CD4-positive, CD25-positive, alpha-beta regulatory T cell (primary cell): ENCODE measurements around the gene RNF34. TPM values are rescaled to one million over a fixed set of nuclear protein-coding genes. Genes with fewer than 3 reads are reported as not detected.

ENCODE experiments used
- ATAC-seq, 2 donors: fragments of 150-1000 bp; cut with Tn5 transposase; one replicate each; pipeline ENCODE4 v1.10.0; 2021; ENCODE audit warnings: low read depth in 2 of 2, moderate number of reproducible peaks in 2 of 2, moderate library complexity in 1 of 2
- DNase-seq, 3 donors: peaks; one replicate each; pipeline versions ENCODE4 v3.0.0 to v3.0.0-alpha.2; 2012 to 2022; ENCODE audit warnings: mixed read lengths in 1 of 3
- H3K27ac ChIP-seq: one replicate; pipeline ENCODE4 v1.7.0; 2013; ENCODE audit warnings: mild to moderate bottlenecking, low read length; ENCODE audit not compliant: insufficient read depth, poor library complexity, severe bottlenecking
- H3K27me3 ChIP-seq: one replicate; pipeline ENCODE4 v1.7.0; 2013; ENCODE audit warnings: low read length; ENCODE audit not compliant: control insufficient read depth, insufficient read depth
- H3K36me3 ChIP-seq: one replicate; pipeline ENCODE4 v1.7.0; 2013; ENCODE audit warnings: mild to moderate bottlenecking, low read length, moderate library complexity; ENCODE audit not compliant: control insufficient read depth, insufficient read depth
- H3K4me1 ChIP-seq: 2 replicates; pipeline ENCODE4 v1.7.0; 2013; ENCODE audit warnings: mild to moderate bottlenecking, low read length; ENCODE audit not compliant: insufficient read depth, control insufficient read depth, poor library complexity, severe bottlenecking
- H3K4me3 ChIP-seq: one replicate; pipeline ENCODE4 v1.7.0; 2013; ENCODE audit warnings: low read depth, mild to moderate bottlenecking, low read length, moderate library complexity
- H3K9me3 ChIP-seq, 2 experiments: 1 replicate in 1 of 2; 2 replicates in 1 of 2; pipeline ENCODE4 v1.7.0; 2013; ENCODE audit warnings: low read length in 2 of 2, mild to moderate bottlenecking in 1 of 2, moderate library complexity in 1 of 2; ENCODE audit not compliant: control insufficient read depth in 2 of 2
- H3K27ac Mint-ChIP-seq, 3 donors: one replicate each; pipeline ENCODE4 v1.8.0; 2020 to 2022; ENCODE audit warnings: mild to moderate bottlenecking in 3 of 3, mixed read lengths in 3 of 3, moderate library complexity in 2 of 3
- H3K27me3 Mint-ChIP-seq: one replicate; pipeline ENCODE4 v1.8.0; 2022; ENCODE audit warnings: mild to moderate bottlenecking, mixed read lengths
- H3K36me3 Mint-ChIP-seq: one replicate; pipeline ENCODE4 v1.8.0; 2020; ENCODE audit warnings: mixed read lengths
- H3K4me1 Mint-ChIP-seq, 4 donors: one replicate each; pipeline ENCODE4 v1.8.0; 2020 to 2022; ENCODE audit warnings: mixed read lengths in 4 of 4, mild to moderate bottlenecking in 1 of 4
- H3K4me3 Mint-ChIP-seq, 4 donors: one replicate each; pipeline ENCODE4 v1.8.0; 2020 to 2022; ENCODE audit warnings: mild to moderate bottlenecking in 4 of 4, mixed read lengths in 4 of 4, moderate library complexity in 3 of 4
- H3K9me3 Mint-ChIP-seq, 7 donors: one replicate each; pipeline ENCODE4 v1.8.0; 2020 to 2022; ENCODE audit warnings: mixed read lengths in 7 of 7, mild to moderate bottlenecking in 3 of 7, moderate library complexity in 2 of 7
- polyA plus RNA-seq, 4 donors: library from polyadenylated mRNA; unstranded; fragments of 300-500 nt; fragmentation: Illumina TruSeq; gene quantifications; one replicate each; pipeline ENCODE4 v1.2.3, GENCODE V29; 2021
- total RNA-seq: library from RNA; stranded (reverse); gene quantifications from one replicate; pipeline ENCODE4 v1.2.3, GENCODE V29; 2022

The RNF34 gene
- total and polyA plus RNA-seq, 5 donors from 2014 or later, result 59.1 to 84.9 (median 72.4) TPM

DNA sequence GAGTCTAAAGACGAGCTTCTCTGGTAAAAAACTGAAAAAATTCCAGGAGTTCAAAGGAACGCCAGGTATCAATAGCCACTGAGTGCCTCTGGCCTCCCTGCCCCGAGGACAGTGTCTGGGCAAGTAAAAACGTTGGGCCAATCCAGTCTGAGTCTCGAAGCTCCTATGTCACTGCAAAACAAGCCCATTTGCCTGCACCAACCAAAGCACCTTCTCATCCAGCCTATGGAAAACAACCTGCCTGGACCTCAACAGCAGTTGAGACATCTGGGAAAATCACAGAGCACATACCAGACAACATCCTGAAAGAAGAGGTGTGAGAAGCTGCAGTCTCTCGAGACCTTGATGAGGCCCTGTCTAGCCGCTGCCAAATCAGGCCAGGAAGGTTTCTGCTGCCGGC lies 56.6 kb downstream of the RNF34 start:
- Mint-ChIP-seq H3K27ac (no peak overlapping the region), H3K9me3 (no peaks in the 10 kb centered on the region), H3K36me3 (peaks cover 11% of the 10 kb centered on the region), H3K4me1 (peaks cover 9 to 50% (median 18%) of the 10 kb centered on the region in 4 donors), H3K27me3 (no peaks in the 10 kb centered on the region), H3K4me3 (no peak overlapping the region)
- ATAC-seq, result no peak
- Histone ChIP-seq H3K9me3 (no peaks in the 10 kb centered on the region), H3K4me3 (no peak overlapping the region), H3K27me3 (no peaks in the 10 kb centered on the region), H3K36me3 (peaks cover 9% of the 10 kb centered on the region), H3K4me1 (peaks cover 9% of the 10 kb centered on the region), H3K27ac (no peak overlapping the region)
- DNase-seq, result no peak

DNA sequence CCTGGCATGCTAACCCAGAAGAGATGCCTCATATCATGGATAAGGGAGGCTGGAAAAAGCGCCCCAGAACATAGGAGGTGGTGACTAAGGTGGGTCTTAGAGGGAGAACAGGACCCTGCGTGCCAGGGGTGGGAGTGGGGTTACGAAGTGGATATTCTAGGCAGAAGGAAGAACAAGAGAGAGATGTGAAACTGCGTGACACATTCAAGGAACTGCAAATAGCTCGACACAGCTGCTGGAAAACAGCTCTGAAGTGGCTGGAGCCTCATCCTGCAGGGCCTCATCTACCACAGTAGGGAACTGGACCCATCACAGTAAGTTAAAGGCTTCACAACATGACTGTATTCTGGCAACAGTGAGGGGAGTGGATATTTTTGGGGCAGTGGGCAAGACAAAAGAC lies 61.1 kb downstream of the RNF34 start:
- DNase-seq, result no peak
- Mint-ChIP-seq H3K36me3 (peaks cover 6% of the 10 kb centered on the region), H3K27ac (peak overlapping the region in 1 of 3 donors; percentile 54), H3K27me3 (no peaks in the 10 kb centered on the region), H3K9me3 (no peaks in the 10 kb centered on the region), H3K4me1 (peaks cover 13 to 54% (median 26%) of the 10 kb centered on the region in 4 donors), H3K4me3 (peak overlapping the region in 1 of 4 donors; percentile 80)
- no peak for ATAC-seq
- Histone ChIP-seq H3K27me3 (no peaks in the 10 kb centered on the region), H3K9me3 (no peaks in the 10 kb centered on the region), H3K4me1 (peaks cover 14% of the 10 kb centered on the region), H3K27ac (no peak overlapping the region), H3K4me3 (no peak overlapping the region), H3K36me3 (no peaks in the 10 kb centered on the region)

DNA sequence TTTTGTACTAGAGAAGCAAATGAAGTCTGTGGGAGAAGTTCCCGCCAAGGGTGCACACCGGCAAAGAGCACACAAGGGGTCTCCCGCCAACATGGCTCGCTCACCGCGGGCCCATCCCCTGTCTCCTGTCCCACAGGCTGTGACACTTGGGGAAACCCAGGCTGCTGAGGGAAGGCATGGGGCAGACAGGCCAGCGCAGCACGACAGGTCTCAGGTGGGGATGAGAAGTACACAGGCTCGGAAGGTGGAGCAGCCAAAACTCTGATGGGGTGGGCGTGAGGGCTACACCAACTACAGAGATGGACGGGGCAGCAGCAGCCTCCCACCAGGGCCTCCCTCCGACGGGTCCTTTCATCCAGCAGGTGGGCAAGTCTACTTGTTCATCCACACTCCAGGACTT lies 64.4 kb downstream of the RNF34 start:
- Histone ChIP-seq H3K9me3 (no peaks in the 10 kb centered on the region), H3K4me1 (peaks cover 26% of the 10 kb centered on the region), H3K4me3 (no peak overlapping the region), H3K27ac (no peak overlapping the region), H3K27me3 (no peaks in the 10 kb centered on the region), H3K36me3 (no peaks in the 10 kb centered on the region)
- peaks cover 6% of the 10 kb centered on the region for H3K36me3 Mint-ChIP-seq
- H3K27ac Mint-ChIP-seq, result no peak overlapping the region
- peak overlapping the region in 3 of 4 donors; percentile 15 to 89 (median 27) for H3K4me3 Mint-ChIP-seq
- H3K4me1 Mint-ChIP-seq, result peaks cover 16 to 50% (median 32%) of the 10 kb centered on the region in 4 donors
- DNase-seq (no peak), ATAC-seq (no peak)
- H3K27me3 Mint-ChIP-seq, result no peaks in the 10 kb centered on the region
- no peaks in the 10 kb centered on the region for H3K9me3 Mint-ChIP-seq

DNA sequence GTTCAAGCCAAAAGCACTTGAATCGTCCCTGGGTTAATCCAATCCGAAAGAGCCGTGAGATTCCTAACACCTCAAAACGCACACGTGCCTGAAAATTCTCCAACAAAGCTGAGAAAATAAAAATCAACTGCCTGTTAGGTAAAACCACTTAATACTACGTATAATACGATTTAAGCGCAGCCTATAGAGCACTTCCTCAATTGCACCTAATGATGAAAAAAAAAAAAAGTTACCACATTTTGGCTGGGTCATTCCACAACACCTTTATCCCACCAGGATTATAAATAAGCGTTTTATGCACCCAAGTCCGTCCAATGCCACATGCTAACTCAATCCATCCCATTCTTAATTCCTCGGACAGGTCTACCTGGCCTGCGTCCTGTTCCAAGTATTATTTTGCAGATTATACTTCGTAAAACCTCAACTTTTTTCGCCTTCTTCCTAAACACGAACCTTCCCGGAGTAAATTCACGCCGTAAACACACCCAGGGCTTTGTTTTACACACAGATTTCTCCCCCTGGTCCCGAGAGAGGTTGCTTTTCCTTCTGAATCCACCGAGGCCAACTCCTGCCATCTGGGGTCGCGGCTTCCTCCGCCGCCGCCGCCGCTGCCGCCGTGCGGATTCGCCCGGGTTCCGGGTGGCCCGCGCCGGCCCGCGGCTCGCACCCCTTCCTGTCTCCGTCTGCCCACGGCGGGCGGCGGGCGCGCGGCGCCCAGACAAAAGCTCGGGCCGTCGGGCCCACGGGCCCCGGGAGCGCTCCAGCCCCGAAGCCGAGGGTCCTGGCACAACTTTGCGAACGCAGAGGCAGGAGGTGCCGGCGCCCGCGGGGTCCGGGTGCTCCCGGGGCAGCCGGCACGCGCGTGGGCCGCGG lies 66.2 kb downstream of the RNF34 start:
- DNase-seq (peak; percentile 19 to 55 (median 39)), ATAC-seq (no peak)
- Histone ChIP-seq H3K4me1 (peaks cover 20% of the 10 kb centered on the region), H3K27me3 (no peaks in the 10 kb centered on the region), H3K36me3 (no peaks in the 10 kb centered on the region), H3K27ac (no peak overlapping the region), H3K4me3 (peak overlapping the region; percentile 90), H3K9me3 (no peaks in the 10 kb centered on the region)
- peaks cover under 1% of the 10 kb centered on the region for H3K36me3 Mint-ChIP-seq
- H3K9me3 Mint-ChIP-seq, result no peaks in the 10 kb centered on the region
- peaks cover 13 to 41% (median 23%) of the 10 kb centered on the region in 4 donors for H3K4me1 Mint-ChIP-seq
- H3K4me3 Mint-ChIP-seq, result peak overlapping the region; percentile 89 to 95 (median 94)
- H3K27me3 Mint-ChIP-seq, result no peaks in the 10 kb centered on the region
- H3K27ac Mint-ChIP-seq, result peak overlapping the region; percentile 80 to 96 (median 90)

DNA sequence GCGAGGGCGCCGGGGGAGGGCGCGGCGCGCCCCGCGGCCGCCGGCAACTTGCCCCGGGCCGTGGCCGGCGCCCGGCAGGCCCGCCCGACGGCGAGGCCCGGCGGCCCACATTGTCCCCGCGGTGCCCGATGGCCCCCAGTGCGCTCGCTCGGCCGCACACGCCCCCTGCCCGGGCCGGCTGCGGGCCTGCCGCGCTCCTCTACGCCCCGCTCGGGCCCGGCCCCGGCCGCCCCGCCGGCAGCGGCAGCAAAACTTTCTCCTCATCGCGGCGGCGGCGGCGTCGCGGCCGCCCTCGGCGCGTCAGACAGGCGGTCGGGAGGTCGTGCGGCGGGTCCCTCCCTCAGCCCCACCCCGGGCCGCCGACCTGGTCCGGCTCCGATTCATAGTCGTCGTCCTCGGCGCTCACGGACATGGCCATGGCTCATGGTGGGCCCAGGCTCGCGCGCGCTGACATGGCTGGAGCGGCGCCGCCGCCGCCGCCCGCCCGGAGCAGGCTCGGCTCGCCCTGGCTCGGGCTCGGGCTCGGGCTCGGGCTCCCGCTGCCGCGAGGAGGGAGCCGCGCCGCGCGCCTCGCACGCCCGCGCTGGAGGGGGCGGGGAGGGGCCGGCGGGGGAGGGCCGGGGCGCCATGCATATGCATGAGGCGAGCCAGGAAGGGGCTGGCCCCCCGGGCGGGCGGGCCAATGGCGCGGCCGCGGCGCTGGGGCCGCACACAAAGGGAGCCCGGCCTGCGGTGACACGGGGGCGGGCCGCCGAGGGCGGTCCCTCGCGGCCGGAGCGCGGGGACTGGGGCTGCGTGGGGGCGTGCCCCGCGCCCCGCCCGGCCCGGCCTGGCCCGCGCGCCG lies 67.1 kb downstream of the RNF34 start:
- Mint-ChIP-seq H3K4me3 (peak overlapping the region in 2 of 4 donors; percentile 13 to 57), H3K27ac (no peak overlapping the region), H3K4me1 (peaks cover 13 to 32% (median 24%) of the 10 kb centered on the region in 4 donors), H3K9me3 (no peaks in the 10 kb centered on the region), H3K36me3 (no peaks in the 10 kb centered on the region), H3K27me3 (no peaks in the 10 kb centered on the region)
- DNase-seq, result peak; percentile 82 to 91 (median 85)
- Histone ChIP-seq H3K4me1 (peaks cover 20% of the 10 kb centered on the region), H3K4me3 (no peak overlapping the region), H3K9me3 (no peaks in the 10 kb centered on the region), H3K27me3 (no peaks in the 10 kb centered on the region), H3K36me3 (no peaks in the 10 kb centered on the region), H3K27ac (peak overlapping the region; percentile 65)
- peak; percentile 87 to 88 for ATAC-seq

DNA sequence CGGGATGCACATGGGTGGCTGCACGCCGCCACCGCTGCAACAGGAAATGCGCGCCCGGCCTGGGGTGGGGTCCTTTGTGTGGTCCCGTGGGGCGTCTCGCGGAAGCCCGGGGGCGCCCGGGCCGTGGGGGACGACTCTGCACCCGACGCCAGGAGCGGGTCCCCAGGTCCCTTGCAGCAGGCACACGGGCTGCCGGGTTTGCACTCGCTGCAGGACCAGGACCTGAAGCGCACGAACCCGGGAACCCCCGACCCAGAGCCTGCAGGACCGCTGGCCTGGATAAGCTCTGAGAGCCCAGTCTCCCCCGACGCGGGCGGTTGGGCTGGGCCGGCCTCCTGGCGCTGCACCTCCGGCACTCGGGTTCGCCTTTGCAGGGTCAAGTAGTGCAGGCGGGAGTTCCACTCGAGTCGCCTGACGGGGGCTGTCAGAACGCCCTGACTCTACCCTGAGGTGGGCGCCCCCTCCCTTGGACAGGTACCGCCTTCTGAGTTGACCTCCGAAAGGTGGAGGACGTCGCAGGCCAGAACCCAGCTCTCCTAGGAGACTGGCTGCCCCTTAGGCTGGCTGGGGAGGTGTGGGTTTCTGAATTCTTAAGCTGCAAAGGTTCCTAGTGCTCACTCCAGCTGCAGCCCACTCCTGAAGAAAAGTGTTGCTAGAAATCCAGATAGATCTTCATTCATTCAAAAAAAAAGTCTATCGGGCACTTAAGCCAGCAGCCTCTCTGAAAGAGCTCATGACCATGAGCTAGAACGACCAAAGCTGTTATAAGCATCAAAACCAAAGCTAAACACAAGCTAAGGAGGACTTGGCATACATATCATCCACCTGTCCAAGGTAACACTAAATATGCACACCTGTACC lies 68.0 kb downstream of the RNF34 start:
- peak overlapping the region; percentile 38 to 86 (median 68) for H3K27ac Mint-ChIP-seq
- no peaks in the 10 kb centered on the region for H3K9me3 Mint-ChIP-seq
- H3K27me3 Mint-ChIP-seq, result no peaks in the 10 kb centered on the region
- Histone ChIP-seq H3K27me3 (no peaks in the 10 kb centered on the region), H3K36me3 (no peaks in the 10 kb centered on the region), H3K27ac (peak overlapping the region; percentile 65), H3K9me3 (no peaks in the 10 kb centered on the region), H3K4me1 (peaks cover 20% of the 10 kb centered on the region), H3K4me3 (no peak overlapping the region)
- peak in 1 of 3 donors; percentile 15 for DNase-seq
- peaks cover 13 to 32% (median 27%) of the 10 kb centered on the region in 4 donors for H3K4me1 Mint-ChIP-seq
- no peak for ATAC-seq
- peak overlapping the region; percentile 69 to 73 (median 70) for H3K4me3 Mint-ChIP-seq
- H3K36me3 Mint-ChIP-seq, result no peaks in the 10 kb centered on the region

DNA sequence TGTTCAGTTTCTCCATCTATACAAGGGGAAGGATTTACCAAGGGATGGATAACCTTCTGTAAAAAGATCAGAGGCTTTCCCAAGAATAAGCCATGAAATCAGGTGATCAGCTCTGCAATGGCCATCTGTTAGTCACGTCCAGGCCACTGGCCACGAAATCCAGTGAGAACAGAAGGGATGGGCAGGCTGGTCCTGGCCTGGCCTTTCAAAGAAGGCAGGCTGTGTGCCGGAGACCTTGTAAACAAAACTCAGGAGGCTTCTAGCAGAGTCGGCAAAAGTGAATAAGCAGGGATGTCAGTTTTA lies 68.5 kb downstream of the RNF34 start:
- no peaks in the 10 kb centered on the region for H3K36me3 Mint-ChIP-seq
- Histone ChIP-seq H3K4me3 (no peak overlapping the region), H3K27ac (no peak overlapping the region), H3K9me3 (no peaks in the 10 kb centered on the region), H3K36me3 (no peaks in the 10 kb centered on the region), H3K4me1 (peaks cover 20% of the 10 kb centered on the region), H3K27me3 (no peaks in the 10 kb centered on the region)
- H3K27ac Mint-ChIP-seq, result peak overlapping the region in 2 of 3 donors; percentile 68 to 86
- DNase-seq (no peak), ATAC-seq (no peak)
- peak overlapping the region; percentile 69 to 73 (median 70) for H3K4me3 Mint-ChIP-seq
- H3K9me3 Mint-ChIP-seq, result no peaks in the 10 kb centered on the region
- H3K4me1 Mint-ChIP-seq, result peaks cover 13 to 34% (median 27%) of the 10 kb centered on the region in 4 donors
- H3K27me3 Mint-ChIP-seq, result no peaks in the 10 kb centered on the region
